Measurements from ENCODE around the gene CAPN10.
A peak's percentile ranks its signal among the peaks of the same experiment; 100 is the strongest.

Gene CAPN10

GRCh38 chr2:240565333-240566202 lies 21.0 kb upstream of the CAPN10 start:
- H3K36me3 ChIP-seq (ENCODE audit: control insufficient read depth, low read depth, low read length) = no peaks in the 10 kb centered on the region
- peaks cover 35% of the 10 kb centered on the region for H3K27me3 ChIP-seq (ENCODE audit: control insufficient read depth, insufficient read depth, low read length)
- H3K9me3 ChIP-seq (ENCODE audit: control insufficient read depth, low read depth, low read length) = no peaks in the 10 kb centered on the region
- no peak overlapping the region for H3K9ac ChIP-seq (ENCODE audit: low read length)
- H3K4me3 ChIP-seq (ENCODE audit: low read length) = no peak overlapping the region
- no peak overlapping the region for H3K27ac ChIP-seq (ENCODE audit: low read length)
- peaks cover 3% of the 10 kb centered on the region for H3K4me1 ChIP-seq (ENCODE audit: control insufficient read depth, low read depth, low read length)

- no peak overlapping the region for H3K27ac ChIP-seq (ENCODE audit: low read length)
- no peaks in the 10 kb centered on the region for H3K36me3 ChIP-seq (ENCODE audit: control insufficient read depth, low read depth, low read length)
- peaks cover 38% of the 10 kb centered on the region for H3K27me3 ChIP-seq (ENCODE audit: control insufficient read depth, insufficient read depth, low read length)
- H3K4me1 ChIP-seq (ENCODE audit: control insufficient read depth, low read depth, low read length) = peaks cover 2% of the 10 kb centered on the region
- H3K9me3 ChIP-seq (ENCODE audit: control insufficient read depth, low read depth, low read length) = no peaks in the 10 kb centered on the region
- no peak overlapping the region for H3K4me3 ChIP-seq (ENCODE audit: low read length)
- H3K9ac ChIP-seq (ENCODE audit: low read length) = no peak overlapping the region
Observed at GRCh38 chr2:240566203-240567136, 20.1 kb upstream of the CAPN10 start.

GRCh38 chr2:240567137-240567871 lies 19.2 kb upstream of the CAPN10 start:
- no peak overlapping the region for H3K27ac ChIP-seq (ENCODE audit: low read length)
- peaks cover 38% of the 10 kb centered on the region for H3K27me3 ChIP-seq (ENCODE audit: control insufficient read depth, insufficient read depth, low read length)
- no peaks in the 10 kb centered on the region for H3K36me3 ChIP-seq (ENCODE audit: control insufficient read depth, low read depth, low read length)
- H3K9me3 ChIP-seq (ENCODE audit: control insufficient read depth, low read depth, low read length) = no peaks in the 10 kb centered on the region
- H3K9ac ChIP-seq (ENCODE audit: low read length) = no peak overlapping the region
- H3K4me3 ChIP-seq (ENCODE audit: low read length) = peak overlapping the region; percentile 51
- H3K4me1 ChIP-seq (ENCODE audit: control insufficient read depth, low read depth, low read length) = no peaks in the 10 kb centered on the region

- Histone ChIP-seq H3K9ac (ENCODE audit: low read length) (no peak within 1 kb of the TSS), H3K27ac (ENCODE audit: low read length) (no peak within 1 kb of the TSS), H3K27me3 (ENCODE audit: control insufficient read depth, insufficient read depth, low read length) (peaks cover 38% of the 10 kb centered on the region), H3K9me3 (ENCODE audit: control insufficient read depth, low read depth, low read length) (no peaks in the 10 kb centered on the region), H3K4me3 (ENCODE audit: low read length) (peak within 1 kb of the TSS; percentile 51), H3K36me3 (ENCODE audit: control insufficient read depth, low read depth, low read length) (no peaks in the 10 kb centered on the region), H3K4me1 (ENCODE audit: control insufficient read depth, low read depth, low read length) (no peaks in the 10 kb centered on the region)
Observed at GRCh38 chr2:240567872-240568677, 18.5 kb upstream of the CAPN10 start, which contains the start of gene RNPEPL1. Gene RNPEPL1 (plus strand): TSS chr2:240568484. CDS start chr2:240568587, 103 bp downstream.

GRCh38 chr2:240568678-240569522 lies 17.6 kb upstream of the CAPN10 start:
- no peaks in the 10 kb centered on the region for H3K36me3 ChIP-seq (ENCODE audit: control insufficient read depth, low read depth, low read length)
- no peaks in the 10 kb centered on the region for H3K9me3 ChIP-seq (ENCODE audit: control insufficient read depth, low read depth, low read length)
- H3K4me3 ChIP-seq (ENCODE audit: low read length) = peak overlapping the region; percentile 46
- H3K27ac ChIP-seq (ENCODE audit: low read length) = no peak overlapping the region
- H3K27me3 ChIP-seq (ENCODE audit: control insufficient read depth, insufficient read depth, low read length) = peaks cover 38% of the 10 kb centered on the region
- H3K4me1 ChIP-seq (ENCODE audit: control insufficient read depth, low read depth, low read length) = no peaks in the 10 kb centered on the region
- no peak overlapping the region for H3K9ac ChIP-seq (ENCODE audit: low read length)

- no peak overlapping the region for H3K27ac ChIP-seq (ENCODE audit: low read length)
- peak overlapping the region; percentile 46 for H3K4me3 ChIP-seq (ENCODE audit: low read length)
- no peaks in the 10 kb centered on the region for H3K36me3 ChIP-seq (ENCODE audit: control insufficient read depth, low read depth, low read length)
- H3K9ac ChIP-seq (ENCODE audit: low read length) = no peak overlapping the region
- H3K4me1 ChIP-seq (ENCODE audit: control insufficient read depth, low read depth, low read length) = no peaks in the 10 kb centered on the region
- no peaks in the 10 kb centered on the region for H3K9me3 ChIP-seq (ENCODE audit: control insufficient read depth, low read depth, low read length)
- peaks cover 38% of the 10 kb centered on the region for H3K27me3 ChIP-seq (ENCODE audit: control insufficient read depth, insufficient read depth, low read length)
Observed at GRCh38 chr2:240569523-240569997, 17.0 kb upstream of the CAPN10 start.

GRCh38 chr2:240569998-240570530 lies 16.5 kb upstream of the CAPN10 start:
- no peaks in the 10 kb centered on the region for H3K9me3 ChIP-seq (ENCODE audit: control insufficient read depth, low read depth, low read length)
- H3K4me3 ChIP-seq (ENCODE audit: low read length) = no peak overlapping the region
- no peak overlapping the region for H3K27ac ChIP-seq (ENCODE audit: low read length)
- no peaks in the 10 kb centered on the region for H3K36me3 ChIP-seq (ENCODE audit: control insufficient read depth, low read depth, low read length)
- no peaks in the 10 kb centered on the region for H3K4me1 ChIP-seq (ENCODE audit: control insufficient read depth, low read depth, low read length)
- H3K27me3 ChIP-seq (ENCODE audit: control insufficient read depth, insufficient read depth, low read length) = peaks cover 38% of the 10 kb centered on the region
- no peak overlapping the region for H3K9ac ChIP-seq (ENCODE audit: low read length)

GRCh38 chr2:240570531-240571313 lies 15.8 kb upstream of the CAPN10 start:
- Histone ChIP-seq H3K27me3 (ENCODE audit: control insufficient read depth, insufficient read depth, low read length) (peaks cover 38% of the 10 kb centered on the region), H3K36me3 (ENCODE audit: control insufficient read depth, low read depth, low read length) (no peaks in the 10 kb centered on the region), H3K9me3 (ENCODE audit: control insufficient read depth, low read depth, low read length) (no peaks in the 10 kb centered on the region), H3K27ac (ENCODE audit: low read length) (no peak overlapping the region), H3K4me3 (ENCODE audit: low read length) (no peak overlapping the region), H3K4me1 (ENCODE audit: control insufficient read depth, low read depth, low read length) (no peaks in the 10 kb centered on the region), H3K9ac (ENCODE audit: low read length) (no peak overlapping the region)

GRCh38 chr2:240571314-240571973 lies 15.1 kb upstream of the CAPN10 start:
- Histone ChIP-seq H3K36me3 (ENCODE audit: control insufficient read depth, low read depth, low read length) (no peaks in the 10 kb centered on the region), H3K9ac (ENCODE audit: low read length) (no peak overlapping the region), H3K27ac (ENCODE audit: low read length) (no peak overlapping the region), H3K4me3 (ENCODE audit: low read length) (no peak overlapping the region), H3K27me3 (ENCODE audit: control insufficient read depth, insufficient read depth, low read length) (peaks cover 38% of the 10 kb centered on the region), H3K4me1 (ENCODE audit: control insufficient read depth, low read depth, low read length) (no peaks in the 10 kb centered on the region), H3K9me3 (ENCODE audit: control insufficient read depth, low read depth, low read length) (no peaks in the 10 kb centered on the region)

All from iPS-18a (cell line).